LNCAP (cell line): ENCODE results near the gene STAB1.

ENCODE experiments used
- TF ChIP-seq, protein P1 (sequence below): fragments of 450-650 bp; IDR thresholded peaks from 2 replicates; pipeline ENCODE4 v1.5.1; 2017; ENCODE audit warnings: mild to moderate bottlenecking

Gene STAB1

DNA sequence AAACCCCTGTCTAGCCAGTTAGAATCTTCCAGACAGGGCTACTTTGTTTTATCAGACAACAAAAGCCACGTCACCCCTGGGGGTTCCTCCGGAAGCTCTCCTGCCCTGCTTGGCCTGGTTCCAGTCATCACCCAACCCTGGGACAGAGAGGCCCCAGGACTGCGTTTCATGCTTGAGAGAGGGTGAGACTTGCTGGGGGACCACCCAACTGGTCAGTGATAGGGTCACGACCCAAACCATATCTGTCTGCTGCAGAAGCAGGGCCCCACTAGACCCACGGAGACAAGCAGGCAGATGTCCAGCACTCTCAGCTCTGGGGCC, 37.3 kb downstream of the STAB1 start:
- TF ChIP-seq, protein P1, sequence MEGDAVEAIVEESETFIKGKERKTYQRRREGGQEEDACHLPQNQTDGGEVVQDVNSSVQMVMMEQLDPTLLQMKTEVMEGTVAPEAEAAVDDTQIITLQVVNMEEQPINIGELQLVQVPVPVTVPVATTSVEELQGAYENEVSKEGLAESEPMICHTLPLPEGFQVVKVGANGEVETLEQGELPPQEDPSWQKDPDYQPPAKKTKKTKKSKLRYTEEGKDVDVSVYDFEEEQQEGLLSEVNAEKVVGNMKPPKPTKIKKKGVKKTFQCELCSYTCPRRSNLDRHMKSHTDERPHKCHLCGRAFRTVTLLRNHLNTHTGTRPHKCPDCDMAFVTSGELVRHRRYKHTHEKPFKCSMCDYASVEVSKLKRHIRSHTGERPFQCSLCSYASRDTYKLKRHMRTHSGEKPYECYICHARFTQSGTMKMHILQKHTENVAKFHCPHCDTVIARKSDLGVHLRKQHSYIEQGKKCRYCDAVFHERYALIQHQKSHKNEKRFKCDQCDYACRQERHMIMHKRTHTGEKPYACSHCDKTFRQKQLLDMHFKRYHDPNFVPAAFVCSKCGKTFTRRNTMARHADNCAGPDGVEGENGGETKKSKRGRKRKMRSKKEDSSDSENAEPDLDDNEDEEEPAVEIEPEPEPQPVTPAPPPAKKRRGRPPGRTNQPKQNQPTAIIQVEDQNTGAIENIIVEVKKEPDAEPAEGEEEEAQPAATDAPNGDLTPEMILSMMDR: no peak

DNA sequence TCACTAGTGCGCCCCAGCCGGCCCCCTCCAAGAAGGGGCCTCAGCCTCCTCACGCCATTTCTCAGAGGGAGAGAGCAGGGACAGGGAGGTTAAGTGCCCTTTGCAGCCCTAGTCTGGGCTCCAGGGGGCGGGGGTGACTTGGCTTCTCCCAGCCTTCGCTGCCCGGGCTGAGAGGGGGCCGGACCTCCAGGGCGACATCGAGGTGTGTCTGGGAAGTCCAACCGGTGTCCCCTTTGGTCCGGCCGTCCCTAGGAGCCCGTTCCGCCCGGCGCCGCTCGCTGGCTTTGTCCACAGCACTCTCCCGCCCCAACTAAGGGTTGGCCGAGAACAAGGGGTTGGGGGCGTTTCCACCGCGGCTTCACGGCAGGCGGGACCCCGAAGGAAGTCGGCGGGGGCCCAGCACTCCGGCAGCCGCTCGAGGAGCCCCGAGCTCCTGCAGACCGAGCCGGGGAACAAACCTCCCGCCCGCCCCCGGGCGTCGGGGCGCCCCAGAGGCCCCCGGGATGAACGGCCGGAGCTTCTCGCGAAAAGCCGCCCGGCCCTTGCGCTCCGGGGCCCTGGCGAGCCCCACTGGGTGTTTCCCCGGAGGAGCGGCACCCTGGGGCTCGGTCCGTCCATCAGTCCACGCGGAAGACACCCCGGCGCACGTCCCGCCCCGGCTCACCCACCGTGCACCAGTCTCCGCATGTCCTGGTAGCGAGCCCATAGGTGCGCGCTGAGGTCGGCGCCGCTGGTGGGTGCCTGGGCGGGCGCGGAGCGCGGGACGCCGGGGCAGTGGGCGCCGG, 37.9 kb downstream of the STAB1 start:
- TF ChIP-seq, protein P1: no peak

DNA sequence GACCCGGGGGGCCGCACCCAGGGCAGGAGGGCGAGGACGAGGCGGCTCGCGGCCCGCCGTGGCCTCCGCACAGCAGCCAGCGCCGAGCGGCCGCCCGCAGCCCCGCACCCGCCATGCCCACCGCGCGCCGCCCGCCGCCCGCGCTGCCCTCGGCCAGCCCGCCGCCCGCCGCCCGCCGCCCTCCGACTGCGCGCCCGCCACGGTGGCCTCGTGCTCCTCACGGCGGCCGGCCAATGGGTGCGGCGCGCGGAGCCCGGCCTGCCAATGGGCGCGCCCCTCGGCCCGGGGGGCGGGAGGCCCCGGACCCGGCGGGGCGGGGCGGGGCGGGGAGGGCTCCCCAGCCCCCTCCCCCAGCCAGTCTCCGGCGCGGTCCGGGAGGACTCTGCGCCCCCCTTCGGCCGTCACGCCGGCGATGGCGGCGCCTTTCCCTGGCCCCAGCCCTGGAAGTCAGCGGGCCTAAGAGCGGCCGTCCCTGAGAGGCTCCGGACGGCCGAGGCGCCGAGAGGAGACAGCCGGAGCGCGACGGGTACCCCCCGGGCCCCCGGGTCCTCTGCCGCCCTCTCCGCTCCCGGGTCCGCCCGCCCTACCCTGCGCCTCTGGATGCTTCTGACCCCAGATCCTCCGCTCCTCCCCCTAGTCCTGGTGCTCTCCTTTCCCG, 38.6 kb downstream of the STAB1 start, which contains the start of gene NT5DC2:
NT5DC2 (minus strand) TSS at position 235 of the 658 bp plus-strand sequence; CDS start at position 115, 120 bp downstream.
- TF ChIP-seq, protein P1: no peak

DNA sequence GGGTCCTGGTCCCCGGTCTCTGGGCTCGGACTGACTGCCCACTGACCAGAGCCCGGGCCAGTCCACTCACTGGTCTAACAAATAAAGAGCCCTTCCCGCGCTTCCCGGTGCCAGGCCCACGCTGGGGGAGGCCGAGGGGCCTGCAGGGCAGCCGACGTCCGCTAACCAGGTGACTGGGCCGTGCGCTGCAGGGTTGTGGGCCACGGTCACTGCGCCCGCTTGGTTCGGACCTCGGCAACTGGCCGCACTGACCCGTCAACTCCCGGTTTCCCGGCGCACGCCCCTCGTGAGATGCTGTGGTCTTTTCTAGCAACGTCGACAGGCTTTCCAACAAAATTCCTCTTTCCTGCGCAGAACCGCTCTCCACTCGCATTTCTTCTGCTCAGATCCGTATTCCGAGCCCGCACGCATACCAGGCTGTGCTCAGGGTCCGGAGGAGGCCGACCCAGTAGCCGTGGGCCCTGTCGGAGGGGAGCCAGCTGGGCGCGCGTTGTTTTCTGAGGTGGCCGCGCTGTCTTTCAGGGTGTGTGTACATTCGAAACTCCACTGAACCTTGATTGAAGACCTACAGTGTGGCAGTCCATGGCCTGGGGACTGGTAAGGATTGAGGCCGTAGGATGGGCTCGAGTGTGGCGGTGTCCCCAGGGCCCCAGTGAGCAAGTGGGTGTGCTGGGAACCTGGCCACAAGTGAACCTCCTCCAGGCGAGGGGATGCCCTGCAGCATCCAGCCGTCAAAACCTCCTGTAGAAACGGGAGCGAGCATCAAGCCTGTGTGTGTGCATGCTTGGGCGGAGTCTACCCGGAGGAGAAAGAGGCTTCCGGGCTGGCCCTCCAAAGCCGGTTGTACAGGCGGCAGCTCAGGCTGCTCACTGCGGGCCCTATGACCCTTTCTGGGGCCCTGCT, 39.4 kb downstream of the STAB1 start:
- TF ChIP-seq, protein P1: no peak

DNA sequence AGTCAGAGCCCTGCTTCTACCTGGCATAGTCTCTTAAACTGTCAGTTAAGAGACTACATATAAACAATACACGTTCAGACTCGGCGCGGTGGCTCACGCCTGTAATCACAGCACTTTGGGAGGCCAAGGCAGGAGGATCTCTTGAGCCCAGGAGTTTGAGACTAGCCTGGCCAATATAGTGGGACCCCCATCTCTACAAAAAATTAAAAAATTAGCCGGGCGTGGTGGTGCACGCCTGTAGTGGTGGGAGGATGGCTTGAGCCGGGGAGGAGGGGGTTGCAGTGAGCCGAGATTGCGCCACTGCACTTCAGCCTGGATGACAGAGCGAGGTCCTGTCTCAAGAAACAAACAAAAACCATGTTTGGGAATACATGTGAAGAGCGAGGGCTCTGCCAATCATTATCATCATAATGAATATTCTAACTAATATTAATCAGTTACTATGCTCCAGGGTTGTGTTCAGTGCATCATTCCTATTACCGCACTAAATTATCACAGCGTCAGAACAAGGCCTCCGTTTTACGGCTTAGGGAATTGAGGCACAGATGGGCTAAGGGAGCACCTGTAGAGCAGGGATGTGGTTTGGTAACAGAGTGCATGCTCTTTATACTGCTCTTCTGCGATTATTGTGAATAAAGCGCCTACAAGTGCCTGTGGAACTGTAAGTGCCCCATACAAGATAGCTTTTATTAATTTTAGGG, 40.4 kb downstream of the STAB1 start:
- TF ChIP-seq, protein P1: no peak

DNA sequence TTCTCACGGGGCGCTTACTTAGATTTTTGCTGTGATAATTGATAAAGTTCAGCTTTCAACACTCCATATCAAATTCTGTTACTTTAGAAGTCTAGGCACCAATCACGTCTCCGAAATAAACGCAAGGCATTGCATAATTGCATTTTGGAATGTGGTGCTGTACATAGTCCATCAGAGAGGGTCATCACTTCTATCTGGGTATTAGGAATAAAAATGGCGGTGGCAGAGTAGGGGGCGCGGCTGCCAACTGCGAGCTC, 40.9 kb downstream of the STAB1 start:
- TF ChIP-seq, protein P1: no peak
